Progenitor cell of endocrine pancreas (in vitro differentiated cells): ENCODE measurements around the gene CPA1. TPM values are rescaled to one million over a fixed set of nuclear protein-coding genes. Genes with fewer than 3 reads are reported as not detected.

Experiments
- DNase-seq: peaks from one replicate; pipeline ENCODE4 v3.0.0; 2021; ENCODE audit warnings: low spot score; ENCODE audit not compliant: unreplicated experiment
- H3K27ac Mint-ChIP-seq: 2 replicates; pipeline ENCODE4 v1.8.0; 2021; ENCODE audit warnings: mild to moderate bottlenecking, moderate library complexity, mixed read lengths
- H3K27me3 Mint-ChIP-seq: 2 replicates; pipeline ENCODE4 v1.8.0; 2021; ENCODE audit warnings: mixed read lengths
- H3K36me3 Mint-ChIP-seq: 2 replicates; pipeline ENCODE4 v1.8.0; 2022; ENCODE audit warnings: mixed read lengths; ENCODE audit not compliant: insufficient read depth
- H3K4me1 Mint-ChIP-seq: 2 replicates; pipeline ENCODE4 v1.8.0; 2021; ENCODE audit warnings: low read depth, mixed read lengths
- H3K4me3 Mint-ChIP-seq: 2 replicates; pipeline ENCODE4 v1.8.0; 2021; ENCODE audit warnings: low read depth, mild to moderate bottlenecking, moderate library complexity, mixed read lengths
- H3K9me3 Mint-ChIP-seq: 2 replicates; pipeline ENCODE4 v1.8.0; 2021; ENCODE audit warnings: low read depth, mixed read lengths
- CTCF ChIP-seq: fragments of 200-600 bp; sonication (generic); IDR thresholded peaks from one replicate; pipeline ENCODE4 v1.5.0; 2021; ENCODE audit warnings: antibody characterized with exemption, mild to moderate bottlenecking; ENCODE audit not compliant: unreplicated experiment
- total RNA-seq: library from RNA; stranded (reverse); gene quantifications from 2 replicates; pipeline ENCODE4 v1.2.1, GENCODE V29; 2021

The CPA1 gene
- total RNA-seq, 1 donor from 2014 or later: 17.8 TPM

GRCh38 chr7:130363026-130363847, 17.1 kb upstream of the CPA1 start:
- peaks cover 28% of the 10 kb centered on the region for H3K4me1 Mint-ChIP-seq
- H3K9me3 Mint-ChIP-seq: peaks cover 7% of the 10 kb centered on the region
- no peak for DNase-seq
- H3K36me3 Mint-ChIP-seq: peaks cover 1% of the 10 kb centered on the region
- H3K27ac Mint-ChIP-seq: peak overlapping the region; percentile 51
- TF ChIP-seq CTCF: no peak
- no peaks in the 10 kb centered on the region for H3K27me3 Mint-ChIP-seq
- H3K4me3 Mint-ChIP-seq: no peak overlapping the region

GRCh38 chr7:130364451-130364850, 15.8 kb upstream of the CPA1 start:
- no peaks in the 10 kb centered on the region for H3K27me3 Mint-ChIP-seq
- peaks cover 37% of the 10 kb centered on the region for H3K4me1 Mint-ChIP-seq
- H3K9me3 Mint-ChIP-seq: peaks cover 7% of the 10 kb centered on the region
- peak overlapping the region; percentile 69 for H3K27ac Mint-ChIP-seq
- H3K36me3 Mint-ChIP-seq: peaks cover 1% of the 10 kb centered on the region
- TF ChIP-seq CTCF: no peak
- no peak for DNase-seq
- no peak overlapping the region for H3K4me3 Mint-ChIP-seq

GRCh38 chr7:130365088-130365487, 15.2 kb upstream of the CPA1 start:
- no peak for TF ChIP-seq CTCF
- no peak for DNase-seq
- Mint-ChIP-seq H3K4me3 (peak overlapping the region; percentile 34), H3K36me3 (no peaks in the 10 kb centered on the region), H3K27ac (peak overlapping the region; percentile 96), H3K9me3 (peaks cover 5% of the 10 kb centered on the region), H3K27me3 (no peaks in the 10 kb centered on the region), H3K4me1 (peaks cover 41% of the 10 kb centered on the region)

GRCh38 chr7:130365511-130366441, 14.5 kb upstream of the CPA1 start:
- Mint-ChIP-seq H3K27me3 (no peaks in the 10 kb centered on the region), H3K4me3 (peak overlapping the region; percentile 34), H3K27ac (peak overlapping the region; percentile 96), H3K4me1 (peaks cover 41% of the 10 kb centered on the region), H3K36me3 (no peaks in the 10 kb centered on the region), H3K9me3 (no peaks in the 10 kb centered on the region)
- no peak for TF ChIP-seq CTCF
- DNase-seq: peak; percentile 35

GRCh38 chr7:130366564-130366963, 13.7 kb upstream of the CPA1 start:
- no peak for DNase-seq
- no peaks in the 10 kb centered on the region for H3K9me3 Mint-ChIP-seq
- no peaks in the 10 kb centered on the region for H3K27me3 Mint-ChIP-seq
- no peak for TF ChIP-seq CTCF
- H3K4me3 Mint-ChIP-seq: no peak overlapping the region
- H3K36me3 Mint-ChIP-seq: no peaks in the 10 kb centered on the region
- no peak overlapping the region for H3K27ac Mint-ChIP-seq
- H3K4me1 Mint-ChIP-seq: peaks cover 41% of the 10 kb centered on the region
